HCT116 (cell line): ENCODE results near the gene FAM131B. TPM values are rescaled to one million over a fixed set of nuclear protein-coding genes. Genes with fewer than 3 reads are reported as not detected.
A peak's percentile ranks its signal among the peaks of the same experiment; 100 is the strongest.

ENCODE experiments used
- ATAC-seq: fragments of 200-7000 bp; cut with Tn5 transposase; 2 replicates; pipeline ENCODE4 v1.9.1; 2020; ENCODE audit warnings: mild to moderate bottlenecking, moderate library complexity
- BruUV-seq: library from RNA; stranded (reverse); fragments of 400-500 nt; replicated peaks from 2 replicates; lab custom pipeline; 2021; lab: Mats Ljungman, UMichigan
- CTCF ChIA-PET: fragments of 300-600 bp; sonication (Branson Sonifier 250); formaldehyde crosslinking; loops from one replicate; lab custom pipeline; 2021; ENCODE audit warnings: antibody characterized with exemption; lab: Charles Lee
- POLR2A ChIA-PET: fragments of 300-600, 350-600 bp; sonication (Branson Sonifier 250); formaldehyde crosslinking; loops from one replicate; lab custom pipeline; 2021; ENCODE audit warnings: antibody characterized with exemption; lab: Charles Lee
- RAD21 ChIA-PET, 2 experiments: fragments of 300-600 bp; sonication (Branson Sonifier 250); formaldehyde crosslinking; loops; one replicate each; lab custom pipeline; 2023; ENCODE audit warnings: low total read pairs in 2 of 2; ENCODE audit not compliant: uncharacterized antibody in 2 of 2, unreplicated experiment in 2 of 2, low non-redundant PET in 1 of 2; lab: Charles Lee
- DNase-seq: peaks from one replicate; pipeline ENCODE4 v3.0.0-alpha.2; 2010; ENCODE audit warnings: low read depth, low spot score
- H2AFZ ChIP-seq: fragments of 200-600 bp; shearing (Covaris generic), sonication (generic); 2 replicates; pipeline ENCODE4 v1.6.1; 2017; ENCODE audit warnings: low read depth, mixed run types, mixed read lengths, antibody characterized with exemption, low read length; ENCODE audit not compliant: poor library complexity, severe bottlenecking
- H3K27ac ChIP-seq: 2 replicates; pipeline ENCODE4 v1.5.1; 2012; ENCODE audit warnings: low read depth, low read length
- H3K27me3 ChIP-seq: fragments of 200-600 bp; sonication (generic); 2 replicates; pipeline ENCODE4 v1.6.1; 2016; ENCODE audit warnings: mixed run types, low read length, mixed read lengths; ENCODE audit not compliant: insufficient read depth
- H3K36me3 ChIP-seq, 2 experiments: fragments of 200-500 bp in 1 of 2; fragments of 200-600 bp in 1 of 2; sonication (Bioruptor generic) in 1 of 2; sonication (generic) in 1 of 2; 2 replicates each; pipeline versions ENCODE4 v1.5.1 to v1.6.1; 2014 to 2016; ENCODE audit warnings: low read length in 2 of 2, inconsistent platforms in 1 of 2, mixed read lengths in 1 of 2, mixed run types in 1 of 2; ENCODE audit not compliant: insufficient read depth in 2 of 2, control insufficient read depth in 1 of 2
- H3K4me1 ChIP-seq, 2 experiments: fragments of 200-600 bp in 1 of 2; sonication (generic) in 1 of 2; 2 replicates each; pipeline versions ENCODE4 v1.5.1 to v1.6.1; 2012 to 2017; ENCODE audit warnings: low read length in 2 of 2, inconsistent platforms in 1 of 2, mild to moderate bottlenecking in 1 of 2, mixed read lengths in 1 of 2, mixed run types in 1 of 2, moderate library complexity in 1 of 2; ENCODE audit not compliant: insufficient read depth in 2 of 2, control insufficient read depth in 1 of 2
- H3K4me2 ChIP-seq: fragments of 200-600 bp; sonication (generic); 2 replicates; pipeline ENCODE4 v1.6.1; 2017; ENCODE audit warnings: mixed run types, low read length, mixed read lengths
- H3K4me3 ChIP-seq, 2 experiments: fragments of 200-600 bp in 1 of 2; sonication (generic) in 1 of 2; replicated peaks in 1 of 2; 2 replicates each; pipeline ENCODE4 v1.5.1; 2011 to 2016; ENCODE audit warnings: low read length in 2 of 2, control low read depth in 1 of 2, low read depth in 1 of 2, mild to moderate bottlenecking in 1 of 2, mixed read lengths in 1 of 2, mixed run types in 1 of 2
- H3K79me2 ChIP-seq: fragments of 200-600 bp; sonication (generic); 2 replicates; pipeline ENCODE4 v1.6.1; 2017; ENCODE audit warnings: mild to moderate bottlenecking, mixed run types, low read length, moderate library complexity, mixed read lengths; ENCODE audit not compliant: insufficient read depth
- H3K9ac ChIP-seq: fragments of 200-600 bp; sonication (generic); 2 replicates; pipeline ENCODE4 v1.6.1; 2016; ENCODE audit warnings: low read length, mixed read lengths
- H3K9me2 ChIP-seq: fragments of 200-600 bp; sonication (generic), shearing (Covaris generic); 2 replicates; pipeline ENCODE4 v1.6.1; 2017; ENCODE audit warnings: mixed run types, mild to moderate bottlenecking, moderate library complexity; ENCODE audit not compliant: insufficient read depth
- H3K9me3 ChIP-seq, 2 experiments: fragments of 200-500 bp in 1 of 2; fragments of 200-600 bp in 1 of 2; sonication (Bioruptor generic) in 1 of 2; sonication (generic) in 1 of 2; 2 replicates each; pipeline ENCODE4 v1.6.1; 2014 to 2017; ENCODE audit warnings: low read length in 2 of 2, mixed read lengths in 2 of 2, inconsistent platforms in 1 of 2, low read depth in 1 of 2, mild to moderate bottlenecking in 1 of 2, mixed run types in 1 of 2, moderate library complexity in 1 of 2; ENCODE audit not compliant: control insufficient read depth in 1 of 2, insufficient read depth in 1 of 2
- H4K20me1 ChIP-seq: fragments of 200-600 bp; sonication (generic), shearing (Covaris generic); 2 replicates; pipeline ENCODE4 v1.6.1; 2017; ENCODE audit warnings: mixed run types, mild to moderate bottlenecking, moderate library complexity; ENCODE audit not compliant: insufficient read depth
- ATF3 ChIP-seq: IDR thresholded peaks from 2 replicates; pipeline ENCODE4 v1.6.1; 2012
- CTCF ChIP-seq, 3 experiments: fragments of 200-600 bp in 1 of 3; sonication (generic) in 1 of 3; IDR thresholded peaks in 2 of 3; conservative IDR thresholded peaks in 1 of 3; 2 replicates each; pipeline ENCODE4 v1.5.1; 2012 to 2017; ENCODE audit warnings: low read depth in 2 of 3, low read length in 2 of 3, antibody characterized with exemption in 1 of 3, borderline replicate concordance in 1 of 3, control low read depth in 1 of 3, mild to moderate bottlenecking in 1 of 3, mixed read lengths in 1 of 3, mixed run types in 1 of 3, moderate library complexity in 1 of 3; ENCODE audit not compliant: insufficient read depth in 1 of 3
- JUND ChIP-seq: IDR thresholded peaks from 2 replicates; pipeline ENCODE4 v1.6.1; 2012
- POLR2A ChIP-seq: IDR thresholded peaks from 2 replicates; pipeline ENCODE4 v1.7.0; 2011; ENCODE audit warnings: borderline replicate concordance; ENCODE audit not compliant: insufficient read depth, insufficient read length; ENCODE audit errors: extremely low read depth
- RAD21 ChIP-seq: IDR thresholded peaks from 2 replicates; pipeline ENCODE4 v1.6.1; 2012; ENCODE audit warnings: low read depth, mild to moderate bottlenecking
- SIN3A ChIP-seq: IDR thresholded peaks from 2 replicates; pipeline ENCODE4 v1.6.1; 2012; ENCODE audit warnings: low read depth
- SRF ChIP-seq: IDR thresholded peaks from 2 replicates; pipeline ENCODE4 v1.6.1; 2012; ENCODE audit warnings: low read depth
- intact Hi-C: fragments of 100-400 bp; cut with micrococcal nuclease; formaldehyde crosslinking; loops from 2 replicates; pipeline ENCODE4 v1.10.0; 2022
- total RNA-seq: library from RNA; stranded (reverse); gene quantifications from one replicate; pipeline ENCODE4 v1.2.1, GENCODE V29; 2021; ENCODE audit not compliant: unreplicated experiment

The FAM131B gene
- total RNA-seq, 1 experiment from 2014 or later = 0.20 TPM

- Histone ChIP-seq H3K4me1 (peaks cover 7 to 38% of the 10 kb centered on the region in 2 experiments), H3K9me3 (no peaks in the 10 kb centered on the region), H3K79me2 (peaks cover 5% of the 10 kb centered on the region; the same call in 1 of the 2 replicates), H4K20me1 (no peaks in the 10 kb centered on the region), H3K27me3 (no peaks in the 10 kb centered on the region), H3K36me3 (no peaks in the 10 kb centered on the region), H3K9ac (no peak overlapping the region), H2AFZ (no peak overlapping the region), H3K9me2 (no peaks in the 10 kb centered on the region), H3K27ac (no peak overlapping the region), H3K4me3 (no peak overlapping the region), H3K4me2 (no peak overlapping the region)
- ChIA-PET RAD21 (no interaction called here), POLR2A (no interaction called here), CTCF (no interaction called here)
- no peak for ATAC-seq
- no TSS peak for BruUV-seq
- intact Hi-C loops = no loop called here
- no peak for TF ChIP-seq SRF
- no peak for TF ChIP-seq ATF3
- no peak for TF ChIP-seq SIN3A
- no peak for TF ChIP-seq POLR2A
- TF ChIP-seq CTCF (IDR thresholded peaks at IDR 0.05 in 2 of 3, conservative IDR thresholded peaks at IDR 0.05 in 1 of 3; ENCODE audit: borderline replicate concordance in 1 of 3, insufficient read depth in 1 of 3, low read depth in 2 of 3, low read length in 2 of 3) = no peak
- no peak for DNase-seq
These were observed 12.0 kb upstream of the FAM131B start for GRCh38 chr7:143374561-143374960.

GRCh38 chr7:143373255-143373794 lies 10.8 kb upstream of the FAM131B start:
- RAD21 ChIA-PET = interaction anchor here in 1 of 2 experiments (1.0 kb wide), 1 partner anchor 51 kb away, joined by 3 read pairs; no protein-coding TSS in a partner anchor
- no peak overlapping the region for H3K4me2 ChIP-seq
- no TSS peak for BruUV-seq
- intact Hi-C loops = loop anchor here (2.0 kb wide), 1 partner anchor 53 kb away; no protein-coding TSS in a partner anchor
- H4K20me1 ChIP-seq = no peaks in the 10 kb centered on the region
- no peaks in the 10 kb centered on the region for H3K79me2 ChIP-seq
- CTCF ChIA-PET = interaction anchor here (0.8 to 1.5 kb wide), 3 partner anchors 28 to 133 kb away, joined by 3 to 4 read pairs (median 3); partner anchors contain the start of gene EPHA1
- H3K9me3 ChIP-seq = no peaks in the 10 kb centered on the region
- TF ChIP-seq JUND (no peak), RAD21 (peak; percentile 62), CTCF (IDR thresholded peaks at IDR 0.05 in 2 of 3, conservative IDR thresholded peaks at IDR 0.05 in 1 of 3; ENCODE audit: borderline replicate concordance in 1 of 3, insufficient read depth in 1 of 3, low read depth in 2 of 3, low read length in 2 of 3) (peak; percentile 26 to 43 (median 36); a peak in 4 of 6 replicates)
- TF ChIP-seq, all 23 proteins: peak for 2
- POLR2A ChIA-PET = no interaction called here
- no peaks in the 10 kb centered on the region for H3K9me2 ChIP-seq
- H2AFZ ChIP-seq = no peak overlapping the region
- H3K4me3 ChIP-seq = no peak overlapping the region
- peaks cover 2 to 42% of the 10 kb centered on the region in 2 experiments for H3K4me1 ChIP-seq
- H3K27me3 ChIP-seq = no peaks in the 10 kb centered on the region
- DNase-seq = no peak
- no peaks in the 10 kb centered on the region for H3K36me3 ChIP-seq
- no peak overlapping the region for H3K9ac ChIP-seq
- peak; percentile 51 for ATAC-seq
- H3K27ac ChIP-seq = no peak overlapping the region
